ENCODE measurements around the gene PRDM11. TPM values are rescaled to one million over a fixed set of nuclear protein-coding genes. Genes with fewer than 3 reads are reported as not detected.
A peak's percentile ranks its signal among the peaks of the same experiment; 100 is the strongest.

The PRDM11 gene
- total RNA-seq, 1 donor from 2014 or later: 36.5 TPM

- no peak overlapping the region for H3K4me3 ChIP-seq
- peak in 1 of 2 donors; percentile 43 for DNase-seq (ENCODE audit: low spot score in 2 of 2)
- H3K4me1 ChIP-seq: peaks cover 3% of the 10 kb centered on the region in 2 donors
- no peak for TF ChIP-seq CTCF (IDR thresholded peaks at IDR 0.05)
- H3K36me3 ChIP-seq: no peaks in the 10 kb centered on the region
- intact Hi-C loops (cut with DNase I): loop anchor here (5.0 kb wide), 1 partner anchor 484 kb away; no protein-coding TSS in a partner anchor
- no peak overlapping the region for H3K27ac ChIP-seq
- H3K27me3 ChIP-seq: peaks cover 5% of the 10 kb centered on the region
- H3K9me3 ChIP-seq: no peaks in the 10 kb centered on the region
These were observed 40.0 kb upstream of the PRDM11 start for GRCh38 chr11:45106440-45106839.

- TF ChIP-seq CTCF (IDR thresholded peaks at IDR 0.05): no peak
- intact Hi-C loops (cut with DNase I): loop anchor here (5.0 kb wide), 1 partner anchor 485 kb away; no protein-coding TSS in a partner anchor
- no peaks in the 10 kb centered on the region for H3K9me3 ChIP-seq
- peaks cover 3% of the 10 kb centered on the region in 2 donors for H3K4me1 ChIP-seq
- H3K4me3 ChIP-seq: no peak overlapping the region
- DNase-seq (ENCODE audit: low spot score in 2 of 2): peak in 1 of 2 donors; percentile 39
- no peak overlapping the region for H3K27ac ChIP-seq
- peaks cover 5% of the 10 kb centered on the region for H3K27me3 ChIP-seq
- no peaks in the 10 kb centered on the region for H3K36me3 ChIP-seq
These were observed 39.4 kb upstream of the PRDM11 start for GRCh38 chr11:45107029-45107428.

GRCh38 chr11:45108070-45109064, 38.1 kb upstream of the PRDM11 start:
- H3K4me1 ChIP-seq: no peaks in the 10 kb centered on the region
- H3K27ac ChIP-seq: no peak overlapping the region
- no peak for TF ChIP-seq CTCF (IDR thresholded peaks at IDR 0.05)
- H3K27me3 ChIP-seq: no peaks in the 10 kb centered on the region
- H3K4me3 ChIP-seq: no peak overlapping the region
- intact Hi-C loops (cut with DNase I): loop anchor here (5.0 kb wide), 1 partner anchor 486 kb away; no protein-coding TSS in a partner anchor
- DNase-seq (ENCODE audit: low spot score in 2 of 2): no peak
- H3K9me3 ChIP-seq: no peaks in the 10 kb centered on the region
- no peaks in the 10 kb centered on the region for H3K36me3 ChIP-seq

- intact Hi-C loops (cut with DNase I): loop anchor here (5.0 kb wide), 1 partner anchor 487 kb away; no protein-coding TSS in a partner anchor
- no peak for DNase-seq (ENCODE audit: low spot score in 2 of 2)
- no peak for TF ChIP-seq CTCF (IDR thresholded peaks at IDR 0.05)
These were observed 37.0 kb upstream of the PRDM11 start for GRCh38 chr11:45109400-45109799.

GRCh38 chr11:45110562-45110961, 35.9 kb upstream of the PRDM11 start:
- H3K27me3 ChIP-seq: no peaks in the 10 kb centered on the region
- H3K9me3 ChIP-seq: no peaks in the 10 kb centered on the region
- no peak for DNase-seq (ENCODE audit: low spot score in 2 of 2)
- no peaks in the 10 kb centered on the region for H3K36me3 ChIP-seq
- intact Hi-C loops (cut with DNase I): loop anchor here (1.0 to 2.0 kb wide), 4 partner anchors 74 to 222 kb away; no protein-coding TSS in a partner anchor
- H3K4me3 ChIP-seq: no peak overlapping the region
- H3K27ac ChIP-seq: no peak overlapping the region
- no peaks in the 10 kb centered on the region for H3K4me1 ChIP-seq
- peak; percentile 68 to 79 (median 76) for TF ChIP-seq CTCF (IDR thresholded peaks at IDR 0.05)

More at GRCh38 chr11:45109400-45109799, 37.0 kb upstream of the PRDM11 start:
- Histone ChIP-seq H3K36me3 (no peaks in the 10 kb centered on the region), H3K9me3 (no peaks in the 10 kb centered on the region), H3K27me3 (no peaks in the 10 kb centered on the region), H3K27ac (no peak overlapping the region), H3K4me1 (no peaks in the 10 kb centered on the region), H3K4me3 (no peak overlapping the region)
